Measurements from ENCODE around the gene KCNAB1. TPM values are rescaled to one million over a fixed set of nuclear protein-coding genes. Genes with fewer than 3 reads are reported as not detected.

KCNAB1 gene
- total RNA-seq, 1 experiment from 2014 or later, result not detected

DNA sequence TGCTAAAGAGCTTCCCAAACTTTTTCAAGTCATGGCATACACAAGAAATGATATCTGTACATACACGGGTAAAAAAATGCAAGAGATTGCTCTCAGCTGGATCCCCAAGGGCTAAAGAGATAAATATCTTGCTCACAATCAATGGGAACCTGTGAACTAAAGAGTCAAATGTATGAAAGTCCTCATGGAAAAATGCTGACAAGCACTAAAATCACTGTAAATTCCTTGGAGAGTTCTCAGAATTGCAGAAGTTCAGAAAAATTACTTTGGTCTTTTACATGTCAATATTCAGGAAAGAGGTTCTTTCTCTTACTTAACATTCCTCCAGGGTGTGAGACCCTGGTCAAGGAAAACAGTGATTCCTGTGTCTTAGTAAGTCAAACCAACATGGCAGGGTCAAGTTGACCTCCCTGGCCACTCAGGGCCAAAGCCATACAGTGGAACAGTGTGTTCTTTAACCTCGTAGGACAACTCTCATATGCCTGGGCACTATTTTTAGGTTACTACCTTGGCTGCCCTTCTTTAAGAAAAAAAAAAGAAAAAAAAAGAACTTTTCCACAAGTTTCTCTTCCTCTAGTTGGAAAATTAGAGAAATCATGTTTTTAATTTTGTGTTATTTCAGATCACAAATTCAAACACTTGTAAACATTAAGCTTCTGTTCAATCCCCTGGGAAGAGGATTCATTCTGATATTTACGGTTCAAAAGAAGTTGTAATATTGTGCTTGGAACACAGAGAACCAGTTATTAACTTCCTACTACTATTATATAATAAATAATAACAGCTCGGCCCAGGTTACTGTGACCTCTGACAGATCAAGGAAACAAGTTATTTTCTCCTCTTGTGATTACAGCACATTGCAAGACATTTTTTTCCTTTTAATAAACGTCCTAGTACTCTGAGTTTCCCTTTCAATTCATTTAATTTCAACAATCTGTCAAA lies 422.0 kb downstream of the KCNAB1 start:
- Histone ChIP-seq H3K9ac (ENCODE audit: low read length) (no peak overlapping the region), H3K79me2 (ENCODE audit: insufficient read depth, low read length) (peaks cover 34% of the 10 kb centered on the region), H3K9me3 (ENCODE audit: control insufficient read depth in 1 of 2, insufficient read depth in 1 of 2, low read depth in 1 of 2, low read length in 2 of 2) (no peaks in the 10 kb centered on the region), H3K4me2 (ENCODE audit: low read length) (no peak overlapping the region), H3K9me2 (ENCODE audit: insufficient read depth) (no peaks in the 10 kb centered on the region), H4K20me1 (ENCODE audit: insufficient read depth) (peaks cover 14% of the 10 kb centered on the region), H3K4me1 (ENCODE audit: control insufficient read depth in 1 of 2, insufficient read depth in 2 of 2, low read length in 2 of 2) (no peaks in the 10 kb centered on the region), H2AFZ (ENCODE audit: low read depth, low read length, poor library complexity, severe bottlenecking) (no peak overlapping the region), H3K27ac (ENCODE audit: low read depth, low read length) (no peak overlapping the region), H3K4me3 (replicated peaks in 1 of 2; ENCODE audit: low read depth in 1 of 2, low read length in 2 of 2) (no peak overlapping the region), H3K27me3 (ENCODE audit: insufficient read depth, low read length) (no peaks in the 10 kb centered on the region), H3K36me3 (ENCODE audit: control insufficient read depth in 1 of 2, insufficient read depth in 2 of 2, low read length in 2 of 2) (peaks cover 39 to 61% of the 10 kb centered on the region in 2 experiments)
- ChIA-PET CTCF (interaction anchor here (1.7 to 2.3 kb wide), 2 partner anchors 13 to 540 kb away, joined by 4 to 6 read pairs; no protein-coding TSS in a partner anchor), RAD21 (ENCODE audit: low non-redundant PET in 1 of 2, low total read pairs in 2 of 2, uncharacterized antibody in 2 of 2, unreplicated experiment in 2 of 2) (no interaction called here), POLR2A (no interaction called here)
- TF ChIP-seq EZH2phosphoT487 (IDR thresholded peaks at IDR 0.05; ENCODE audit: borderline replicate concordance), result no peak
- no peak for TF ChIP-seq CBX3 (IDR thresholded peaks at IDR 0.05; ENCODE audit: low read depth)
- TF ChIP-seq CEBPB (IDR thresholded peaks at IDR 0.05; ENCODE audit: low read depth), result no peak
- TF ChIP-seq SRF (IDR thresholded peaks at IDR 0.05; ENCODE audit: low read depth), result no peak
- no peak for TF ChIP-seq RAD21 (IDR thresholded peaks at IDR 0.05; ENCODE audit: low read depth)
- TF ChIP-seq, protein P1, sequence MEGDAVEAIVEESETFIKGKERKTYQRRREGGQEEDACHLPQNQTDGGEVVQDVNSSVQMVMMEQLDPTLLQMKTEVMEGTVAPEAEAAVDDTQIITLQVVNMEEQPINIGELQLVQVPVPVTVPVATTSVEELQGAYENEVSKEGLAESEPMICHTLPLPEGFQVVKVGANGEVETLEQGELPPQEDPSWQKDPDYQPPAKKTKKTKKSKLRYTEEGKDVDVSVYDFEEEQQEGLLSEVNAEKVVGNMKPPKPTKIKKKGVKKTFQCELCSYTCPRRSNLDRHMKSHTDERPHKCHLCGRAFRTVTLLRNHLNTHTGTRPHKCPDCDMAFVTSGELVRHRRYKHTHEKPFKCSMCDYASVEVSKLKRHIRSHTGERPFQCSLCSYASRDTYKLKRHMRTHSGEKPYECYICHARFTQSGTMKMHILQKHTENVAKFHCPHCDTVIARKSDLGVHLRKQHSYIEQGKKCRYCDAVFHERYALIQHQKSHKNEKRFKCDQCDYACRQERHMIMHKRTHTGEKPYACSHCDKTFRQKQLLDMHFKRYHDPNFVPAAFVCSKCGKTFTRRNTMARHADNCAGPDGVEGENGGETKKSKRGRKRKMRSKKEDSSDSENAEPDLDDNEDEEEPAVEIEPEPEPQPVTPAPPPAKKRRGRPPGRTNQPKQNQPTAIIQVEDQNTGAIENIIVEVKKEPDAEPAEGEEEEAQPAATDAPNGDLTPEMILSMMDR (IDR thresholded peaks at IDR 0.05 in 2 of 3, conservative IDR thresholded peaks at IDR 0.05 in 1 of 3; ENCODE audit: borderline replicate concordance in 1 of 3, insufficient read depth in 1 of 3, low read depth in 2 of 3, low read length in 2 of 3), result no peak
- TF ChIP-seq SIN3A (IDR thresholded peaks at IDR 0.05; ENCODE audit: low read depth), result no peak
- no peak for TF ChIP-seq ELF1 (IDR thresholded peaks at IDR 0.05; ENCODE audit: borderline replicate concordance, low read depth)
- TF ChIP-seq, protein P2, sequence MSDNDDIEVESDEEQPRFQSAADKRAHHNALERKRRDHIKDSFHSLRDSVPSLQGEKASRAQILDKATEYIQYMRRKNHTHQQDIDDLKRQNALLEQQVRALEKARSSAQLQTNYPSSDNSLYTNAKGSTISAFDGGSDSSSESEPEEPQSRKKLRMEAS (IDR thresholded peaks at IDR 0.05), result no peak
- TF ChIP-seq SP1 (IDR thresholded peaks at IDR 0.05; ENCODE audit: low read depth), result no peak
- no peak for TF ChIP-seq ZFX (IDR thresholded peaks at IDR 0.05)
- no peak for TF ChIP-seq FOSL1 (IDR thresholded peaks at IDR 0.05; ENCODE audit: low read depth)
- no peak for TF ChIP-seq EZH2 (IDR thresholded peaks at IDR 0.05)
- TF ChIP-seq EGR1 (IDR thresholded peaks at IDR 0.05; ENCODE audit: low read depth), result no peak
- TF ChIP-seq ATF3 (IDR thresholded peaks at IDR 0.05), result no peak
- TF ChIP-seq, protein P3, sequence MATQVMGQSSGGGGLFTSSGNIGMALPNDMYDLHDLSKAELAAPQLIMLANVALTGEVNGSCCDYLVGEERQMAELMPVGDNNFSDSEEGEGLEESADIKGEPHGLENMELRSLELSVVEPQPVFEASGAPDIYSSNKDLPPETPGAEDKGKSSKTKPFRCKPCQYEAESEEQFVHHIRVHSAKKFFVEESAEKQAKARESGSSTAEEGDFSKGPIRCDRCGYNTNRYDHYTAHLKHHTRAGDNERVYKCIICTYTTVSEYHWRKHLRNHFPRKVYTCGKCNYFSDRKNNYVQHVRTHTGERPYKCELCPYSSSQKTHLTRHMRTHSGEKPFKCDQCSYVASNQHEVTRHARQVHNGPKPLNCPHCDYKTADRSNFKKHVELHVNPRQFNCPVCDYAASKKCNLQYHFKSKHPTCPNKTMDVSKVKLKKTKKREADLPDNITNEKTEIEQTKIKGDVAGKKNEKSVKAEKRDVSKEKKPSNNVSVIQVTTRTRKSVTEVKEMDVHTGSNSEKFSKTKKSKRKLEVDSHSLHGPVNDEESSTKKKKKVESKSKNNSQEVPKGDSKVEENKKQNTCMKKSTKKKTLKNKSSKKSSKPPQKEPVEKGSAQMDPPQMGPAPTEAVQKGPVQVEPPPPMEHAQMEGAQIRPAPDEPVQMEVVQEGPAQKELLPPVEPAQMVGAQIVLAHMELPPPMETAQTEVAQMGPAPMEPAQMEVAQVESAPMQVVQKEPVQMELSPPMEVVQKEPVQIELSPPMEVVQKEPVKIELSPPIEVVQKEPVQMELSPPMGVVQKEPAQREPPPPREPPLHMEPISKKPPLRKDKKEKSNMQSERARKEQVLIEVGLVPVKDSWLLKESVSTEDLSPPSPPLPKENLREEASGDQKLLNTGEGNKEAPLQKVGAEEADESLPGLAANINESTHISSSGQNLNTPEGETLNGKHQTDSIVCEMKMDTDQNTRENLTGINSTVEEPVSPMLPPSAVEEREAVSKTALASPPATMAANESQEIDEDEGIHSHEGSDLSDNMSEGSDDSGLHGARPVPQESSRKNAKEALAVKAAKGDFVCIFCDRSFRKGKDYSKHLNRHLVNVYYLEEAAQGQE (IDR thresholded peaks at IDR 0.05; ENCODE audit: low read depth), result no peak
- TF ChIP-seq POLR2AphosphoS5 (IDR thresholded peaks at IDR 0.05; ENCODE audit: low read depth, low read length), result no peak
- no peak for TF ChIP-seq ZNF274 (IDR thresholded peaks at IDR 0.05; ENCODE audit: low read depth, low read length)
- TF ChIP-seq POLR2A (IDR thresholded peaks at IDR 0.05; ENCODE audit: borderline replicate concordance, extremely low read depth, insufficient read depth, insufficient read length), result no peak
- TF ChIP-seq YY1 (IDR thresholded peaks at IDR 0.05; ENCODE audit: extremely low read depth, insufficient replicate concordance, low read depth, low read length), result no peak
- BruUV-seq (replicated peaks), result TSS peak; percentile 8
- no peak for ATAC-seq
- DNase-seq (ENCODE audit: low read depth, low spot score), result no peak
- intact Hi-C loops (cut with micrococcal nuclease), result loop anchor here (5.0 kb wide), 2 partner anchors 130 to 595 kb away; partner anchors contain the start of gene TIPARP

Measured in HCT116 (cell line).